ENCODE results near the gene MYCL.

The MYCL gene

GRCh38 chr1:39886757-39887231 is 14.9 kb downstream of the MYCL start:
- WGBS (ENCODE audit: insufficient coverage): 86% methylated on average over 2 of the region's 2 CpGs
- H3K27ac ChIP-seq (ENCODE audit: insufficient read depth in 1 of 2, low read depth in 1 of 2, low read length in 2 of 2, poor library complexity in 1 of 2, severe bottlenecking in 2 of 2): no peak overlapping the region
- H3K4me3 ChIP-seq (ENCODE audit: control insufficient read depth in 1 of 7, extremely low read depth in 1 of 7, insufficient read depth in 4 of 7, low read depth in 2 of 7, low read length in 6 of 7): no peak overlapping the region
- H3K27me3 ChIP-seq (replicated peaks in 2 of 5; ENCODE audit: control insufficient read depth in 4 of 5, insufficient read depth in 5 of 5, low read length in 4 of 5): peaks cover 0 to 4% (median 0%) of the 10 kb centered on the region in 5 experiments
- peaks cover 4 to 17% (median 11%) of the 10 kb centered on the region in 4 experiments for H3K4me1 ChIP-seq (ENCODE audit: control extremely low read depth in 1 of 4, control insufficient read depth in 4 of 4, insufficient read depth in 4 of 4, low read length in 3 of 4)
- H3K9me3 ChIP-seq (ENCODE audit: control extremely low read depth in 1 of 5, control insufficient read depth in 4 of 5, insufficient read depth in 2 of 5, low read depth in 1 of 5, low read length in 4 of 5): no peaks in the 10 kb centered on the region
- POLR2A ChIA-PET: interaction anchor here (0.6 kb wide), 1 partner anchor 58 kb away, joined by 3 read pairs; no protein-coding TSS in a partner anchor
- no peak for DNase-seq
- CTCF ChIA-PET: no interaction called here
- H3K36me3 ChIP-seq (ENCODE audit: control insufficient read depth in 4 of 4, insufficient read depth in 4 of 4, low read length in 3 of 4): no peaks in the 10 kb centered on the region

- Histone ChIP-seq H3K4me1 (ENCODE audit: control extremely low read depth in 1 of 4, control insufficient read depth in 4 of 4, insufficient read depth in 4 of 4, low read length in 3 of 4) (peaks cover 4 to 17% (median 12%) of the 10 kb centered on the region in 4 experiments), H3K4me3 (ENCODE audit: control insufficient read depth in 1 of 7, extremely low read depth in 1 of 7, insufficient read depth in 4 of 7, low read depth in 2 of 7, low read length in 6 of 7) (no peak overlapping the region), H3K27me3 (replicated peaks in 2 of 5; ENCODE audit: control insufficient read depth in 4 of 5, insufficient read depth in 5 of 5, low read length in 4 of 5) (peaks cover 0 to 4% (median 0%) of the 10 kb centered on the region in 5 experiments), H3K9me3 (ENCODE audit: control extremely low read depth in 1 of 5, control insufficient read depth in 4 of 5, insufficient read depth in 2 of 5, low read depth in 1 of 5, low read length in 4 of 5) (no peaks in the 10 kb centered on the region), H3K36me3 (ENCODE audit: control insufficient read depth in 4 of 4, insufficient read depth in 4 of 4, low read length in 3 of 4) (no peaks in the 10 kb centered on the region), H3K27ac (ENCODE audit: insufficient read depth in 1 of 2, low read depth in 1 of 2, low read length in 2 of 2, poor library complexity in 1 of 2, severe bottlenecking in 2 of 2) (no peak overlapping the region)
- WGBS (ENCODE audit: insufficient coverage): 100% methylated on average over 1 of the region's 5 CpGs
- ChIA-PET POLR2A (no interaction called here), CTCF (interaction anchor here (0.6 kb wide), 2 partner anchors 12 to 14 kb away, joined by 3 read pairs; no protein-coding TSS in a partner anchor)
- DNase-seq: no peak
Measured at GRCh38 chr1:39885516-39885915, 16.2 kb downstream of the MYCL start.

- H3K4me1 ChIP-seq (ENCODE audit: control extremely low read depth in 1 of 4, control insufficient read depth in 4 of 4, insufficient read depth in 4 of 4, low read length in 3 of 4): peaks cover 4 to 17% (median 9%) of the 10 kb centered on the region in 4 experiments
- no peak for DNase-seq
- CTCF ChIA-PET: interaction anchor here (1.0 to 1.7 kb wide), 4 partner anchors 9 to 66 kb away, joined by 3 to 5 read pairs (median 4); no protein-coding TSS in a partner anchor
- H3K27ac ChIP-seq (ENCODE audit: insufficient read depth in 1 of 2, low read depth in 1 of 2, low read length in 2 of 2, poor library complexity in 1 of 2, severe bottlenecking in 2 of 2): peak overlapping the region in 1 of 2 experiments; percentile 87
- peaks cover 0 to 2% (median 0%) of the 10 kb centered on the region in 5 experiments for H3K27me3 ChIP-seq (replicated peaks in 2 of 5; ENCODE audit: control insufficient read depth in 4 of 5, insufficient read depth in 5 of 5, low read length in 4 of 5)
- H3K4me3 ChIP-seq (ENCODE audit: control insufficient read depth in 1 of 7, extremely low read depth in 1 of 7, insufficient read depth in 4 of 7, low read depth in 2 of 7, low read length in 6 of 7): peak overlapping the region in 6 of 7 experiments; percentile 13 to 98 (median 92)
- POLR2A ChIA-PET: interaction anchor here (0.6 kb wide), 1 partner anchor 43 kb away, joined by 3 read pairs; no protein-coding TSS in a partner anchor
- no peaks in the 10 kb centered on the region for H3K9me3 ChIP-seq (ENCODE audit: control extremely low read depth in 1 of 5, control insufficient read depth in 4 of 5, insufficient read depth in 2 of 5, low read depth in 1 of 5, low read length in 4 of 5)
- WGBS (ENCODE audit: insufficient coverage): 93% methylated on average over 2 of the region's 2 CpGs
- H3K36me3 ChIP-seq (ENCODE audit: control insufficient read depth in 4 of 4, insufficient read depth in 4 of 4, low read length in 3 of 4): peaks cover 0 to 5% (median 3%) of the 10 kb centered on the region in 4 experiments
Measured at GRCh38 chr1:39882152-39882551, 19.6 kb downstream of the MYCL start.

GRCh38 chr1:39877980-39878956 is 23.4 kb downstream of the MYCL start:
- peaks cover 12 to 36% (median 21%) of the 10 kb centered on the region in 4 experiments for H3K4me1 ChIP-seq (ENCODE audit: control extremely low read depth in 1 of 4, control insufficient read depth in 4 of 4, insufficient read depth in 4 of 4, low read length in 3 of 4)
- H3K9me3 ChIP-seq (ENCODE audit: control extremely low read depth in 1 of 5, control insufficient read depth in 4 of 5, insufficient read depth in 2 of 5, low read depth in 1 of 5, low read length in 4 of 5): no peaks in the 10 kb centered on the region
- no peaks in the 10 kb centered on the region for H3K27me3 ChIP-seq (replicated peaks in 2 of 5; ENCODE audit: control insufficient read depth in 4 of 5, insufficient read depth in 5 of 5, low read length in 4 of 5)
- ChIA-PET CTCF (interaction anchor here (0.5 kb wide), 1 partner anchor 48 kb away, joined by 3 read pairs; no protein-coding TSS in a partner anchor), POLR2A (no interaction called here)
- H3K36me3 ChIP-seq (ENCODE audit: control insufficient read depth in 4 of 4, insufficient read depth in 4 of 4, low read length in 3 of 4): peaks cover 0 to 5% (median 3%) of the 10 kb centered on the region in 4 experiments
- no peak for DNase-seq
- H3K4me3 ChIP-seq (ENCODE audit: control insufficient read depth in 1 of 7, extremely low read depth in 1 of 7, insufficient read depth in 4 of 7, low read depth in 2 of 7, low read length in 6 of 7): no peak overlapping the region
- 88% methylated on average over 1 of the region's 2 CpGs for WGBS (ENCODE audit: insufficient coverage)
- no peak overlapping the region for H3K27ac ChIP-seq (ENCODE audit: insufficient read depth in 1 of 2, low read depth in 1 of 2, low read length in 2 of 2, poor library complexity in 1 of 2, severe bottlenecking in 2 of 2)

- Histone ChIP-seq H3K27me3 (replicated peaks in 2 of 5; ENCODE audit: control insufficient read depth in 4 of 5, insufficient read depth in 5 of 5, low read length in 4 of 5) (no peaks in the 10 kb centered on the region), H3K9me3 (ENCODE audit: control extremely low read depth in 1 of 5, control insufficient read depth in 4 of 5, insufficient read depth in 2 of 5, low read depth in 1 of 5, low read length in 4 of 5) (no peaks in the 10 kb centered on the region), H3K4me3 (ENCODE audit: control insufficient read depth in 1 of 7, extremely low read depth in 1 of 7, insufficient read depth in 4 of 7, low read depth in 2 of 7, low read length in 6 of 7) (no peak overlapping the region), H3K36me3 (ENCODE audit: control insufficient read depth in 4 of 4, insufficient read depth in 4 of 4, low read length in 3 of 4) (peaks cover 0 to 5% (median 3%) of the 10 kb centered on the region in 4 experiments), H3K27ac (ENCODE audit: insufficient read depth in 1 of 2, low read depth in 1 of 2, low read length in 2 of 2, poor library complexity in 1 of 2, severe bottlenecking in 2 of 2) (peak overlapping the region in 1 of 2 experiments; percentile 17), H3K4me1 (ENCODE audit: control extremely low read depth in 1 of 4, control insufficient read depth in 4 of 4, insufficient read depth in 4 of 4, low read length in 3 of 4) (peaks cover 8 to 29% (median 15%) of the 10 kb centered on the region in 4 experiments)
- CTCF ChIA-PET: no interaction called here
- POLR2A ChIA-PET: no interaction called here
- 96% methylated on average over 3 of the region's 5 CpGs for WGBS (ENCODE audit: insufficient coverage)
- no peak for DNase-seq
Measured at GRCh38 chr1:39877231-39877778, 24.4 kb downstream of the MYCL start.

- no peak overlapping the region for H3K27ac ChIP-seq (ENCODE audit: insufficient read depth in 1 of 2, low read depth in 1 of 2, low read length in 2 of 2, poor library complexity in 1 of 2, severe bottlenecking in 2 of 2)
Measured at GRCh38 chr1:39876144-39876543, 25.6 kb downstream of the MYCL start.

More at GRCh38 chr1:39876144-39876543, 25.6 kb downstream of the MYCL start:
- Histone ChIP-seq H3K4me3 (ENCODE audit: control insufficient read depth in 1 of 7, extremely low read depth in 1 of 7, insufficient read depth in 4 of 7, low read depth in 2 of 7, low read length in 6 of 7) (no peak overlapping the region), H3K9me3 (ENCODE audit: control extremely low read depth in 1 of 5, control insufficient read depth in 4 of 5, insufficient read depth in 2 of 5, low read depth in 1 of 5, low read length in 4 of 5) (no peaks in the 10 kb centered on the region), H3K36me3 (ENCODE audit: control insufficient read depth in 4 of 4, insufficient read depth in 4 of 4, low read length in 3 of 4) (peaks cover 0 to 5% (median 3%) of the 10 kb centered on the region in 4 experiments), H3K4me1 (ENCODE audit: control extremely low read depth in 1 of 4, control insufficient read depth in 4 of 4, insufficient read depth in 4 of 4, low read length in 3 of 4) (peaks cover 8 to 24% (median 10%) of the 10 kb centered on the region in 4 experiments), H3K27me3 (replicated peaks in 2 of 5; ENCODE audit: control insufficient read depth in 4 of 5, insufficient read depth in 5 of 5, low read length in 4 of 5) (no peaks in the 10 kb centered on the region)
- DNase-seq: peak in 2 of 3 donors; percentile 30 to 31
- ChIA-PET POLR2A (interaction anchor here (0.6 kb wide), 1 partner anchor 116 kb away, joined by 7 read pairs; no protein-coding TSS in a partner anchor), CTCF (no interaction called here)

All from common myeloid progenitor, CD34-positive (primary cell).